GM21737 (cell line): ENCODE data around the gene TSPEAR.
"Not testable (repeated sequence)": the region's sequence is repeated elsewhere in the genome, so short reads cannot be mapped to it uniquely, and the experiment has no call there.

Experiments used
- ATAC-seq: cut with Tn5 transposase; IDR thresholded peaks from one replicate; pipeline ENCODE4 v1.9.1; 2021; ENCODE audit warnings: mild to moderate bottlenecking, moderate library complexity; ENCODE audit not compliant: unreplicated experiment

The TSPEAR gene

GRCh38 chr21:44495611-44496563, 215.5 kb downstream of the TSPEAR start:
- ATAC-seq = no peak

- ATAC-seq = no peak
Observed at GRCh38 chr21:44494956-44495355, 216.4 kb downstream of the TSPEAR start.

GRCh38 chr21:44494418-44494817, 217.0 kb downstream of the TSPEAR start:
- ATAC-seq = no peak

GRCh38 chr21:44492567-44493385, 218.6 kb downstream of the TSPEAR start:
- ATAC-seq = no peak

GRCh38 chr21:44490816-44491215, 220.6 kb downstream of the TSPEAR start:
- ATAC-seq = no peak

- ATAC-seq = no peak
Observed at GRCh38 chr21:44490405-44490804, 221.0 kb downstream of the TSPEAR start.

- ATAC-seq = no peak
Observed at GRCh38 chr21:44489962-44490361, 221.4 kb downstream of the TSPEAR start.

- ATAC-seq = no peak
Observed at GRCh38 chr21:44487831-44488230, 223.5 kb downstream of the TSPEAR start.

- no peak for ATAC-seq
Observed at GRCh38 chr21:44486302-44486701, 225.1 kb downstream of the TSPEAR start.

GRCh38 chr21:44485796-44486195, 225.6 kb downstream of the TSPEAR start:
- ATAC-seq = no peak

- no peak for ATAC-seq
Observed at GRCh38 chr21:44485254-44485793, 226.0 kb downstream of the TSPEAR start.

- ATAC-seq = no peak
Observed at GRCh38 chr21:44484498-44485253, 226.7 kb downstream of the TSPEAR start.

- ATAC-seq = no peak
Observed at GRCh38 chr21:44483288-44484237, 227.8 kb downstream of the TSPEAR start.

- ATAC-seq = no peak
Observed at GRCh38 chr21:44482581-44483287, 228.6 kb downstream of the TSPEAR start.

GRCh38 chr21:44480200-44481053, 230.9 kb downstream of the TSPEAR start:
- no peak for ATAC-seq

GRCh38 chr21:44479556-44480199, 231.7 kb downstream of the TSPEAR start:
- not testable (repeated sequence) for ATAC-seq

- ATAC-seq = no peak
Observed at GRCh38 chr21:44478801-44479167, 232.6 kb downstream of the TSPEAR start.
